UCSD-AML1 (cell line): ENCODE data around the gene ACTR5.

ENCODE experiments used
- DNase-seq: peaks from one replicate; lab custom pipeline; 2025; ENCODE audit not compliant: unreplicated experiment; lab: John Stamatoyannopoulos, UW

The ACTR5 gene

GRCh38 chr20:38728911-38729642 lies 19.2 kb upstream of the ACTR5 start:
- no peak for DNase-seq

- DNase-seq = no peak
Observed at GRCh38 chr20:38729767-38730166, 18.5 kb upstream of the ACTR5 start.

GRCh38 chr20:38730167-38730988 lies 17.9 kb upstream of the ACTR5 start:
- DNase-seq = no peak

- DNase-seq = peak; percentile 68
Observed at GRCh38 chr20:38730989-38731737, 17.1 kb upstream of the ACTR5 start.

GRCh38 chr20:38731738-38732113 lies 16.5 kb upstream of the ACTR5 start:
- no peak for DNase-seq

- no peak for DNase-seq
Observed at GRCh38 chr20:38732981-38733380, 15.3 kb upstream of the ACTR5 start.

- DNase-seq = no peak
Observed at GRCh38 chr20:38735172-38735571, 13.1 kb upstream of the ACTR5 start.

- no peak for DNase-seq
Observed at GRCh38 chr20:38737887-38738286, 10.4 kb upstream of the ACTR5 start.

GRCh38 chr20:38745757-38746156 lies 2.5 kb upstream of the ACTR5 start:
- DNase-seq = no peak

GRCh38 chr20:38747495-38748096 lies 664 bp upstream of the ACTR5 start:
- DNase-seq = no peak

- DNase-seq = no peak
Observed at GRCh38 chr20:38748861-38749149, 545 bp downstream of the ACTR5 start.

- no peak for DNase-seq
Observed at GRCh38 chr20:38751360-38751976, 3.2 kb downstream of the ACTR5 start.

GRCh38 chr20:38752029-38752428 lies 3.8 kb downstream of the ACTR5 start:
- no peak for DNase-seq

- DNase-seq = no peak
Observed at GRCh38 chr20:38754924-38755323, 6.7 kb downstream of the ACTR5 start.

- no peak for DNase-seq
Observed at GRCh38 chr20:38755324-38755910, 7.2 kb downstream of the ACTR5 start.

- no peak for DNase-seq
Observed at GRCh38 chr20:38757145-38757775, 9.0 kb downstream of the ACTR5 start.

GRCh38 chr20:38759106-38759505 lies 10.8 kb downstream of the ACTR5 start:
- DNase-seq = no peak

GRCh38 chr20:38760978-38761377 lies 12.7 kb downstream of the ACTR5 start:
- no peak for DNase-seq

GRCh38 chr20:38762174-38762573 lies 13.9 kb downstream of the ACTR5 start:
- DNase-seq = no peak

GRCh38 chr20:38763616-38764015 lies 15.4 kb downstream of the ACTR5 start:
- no peak for DNase-seq
